ENCODE data around the gene TM7SF2. TPM values are rescaled to one million over a fixed set of nuclear protein-coding genes. Genes with fewer than 3 reads are reported as not detected.
"Not testable (repeated sequence)": the region's sequence is repeated elsewhere in the genome, so short reads cannot be mapped to it uniquely, and the experiment has no call there.

TM7SF2 gene
- total RNA-seq, 2 experiments from 2014 or later: 12.4 to 17.5 TPM

DNA sequence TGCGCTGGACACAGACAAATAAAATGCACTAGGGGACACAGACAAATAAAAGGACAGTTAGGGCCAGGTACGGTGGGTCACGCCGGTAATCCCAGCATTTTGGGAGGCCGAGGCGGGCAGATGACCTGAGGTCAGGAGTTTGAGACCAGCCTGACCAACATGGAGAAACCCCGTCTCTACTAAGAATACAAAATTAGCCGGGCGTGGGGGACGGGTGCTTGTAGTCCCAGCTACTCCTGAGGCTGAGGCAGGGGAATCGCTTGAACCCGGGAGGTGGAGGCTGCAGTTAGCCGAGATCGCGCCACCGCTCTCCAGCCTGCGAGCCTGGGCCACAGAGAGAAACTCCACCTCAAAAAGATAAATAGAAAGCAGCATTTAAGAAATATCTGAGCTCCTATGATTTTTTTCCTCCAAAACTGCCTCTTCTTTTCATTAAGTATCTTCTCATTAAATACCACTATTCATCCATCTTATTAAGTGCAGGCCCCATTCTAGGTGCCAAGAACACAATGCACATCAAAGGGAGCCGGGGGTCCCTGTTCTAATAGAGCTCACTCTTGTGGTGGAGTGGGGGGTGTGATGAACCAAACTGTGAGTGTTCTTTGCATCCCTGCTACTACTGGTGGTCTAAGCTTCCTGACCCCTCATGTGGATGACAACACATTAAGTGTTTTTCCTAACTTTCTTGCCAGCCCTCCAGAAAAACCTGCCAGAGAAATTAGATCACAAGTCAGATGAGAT is 6.6 kb downstream of the TM7SF2 start:
- intact Hi-C loops (cut with micrococcal nuclease): loop anchor here (10.0 kb wide), 1 partner anchor 103 kb away; the partner anchor contains the start of gene ARL2
- Mint-ChIP-seq H3K9me3 (no peaks in the 10 kb centered on the region), H3K4me3 (peak overlapping the region; percentile 87), H3K4me1 (ENCODE audit: low read depth) (peaks cover 54% of the 10 kb centered on the region), H3K27me3 (no peaks in the 10 kb centered on the region), H3K27ac (peak overlapping the region; percentile 88), H3K36me3 (ENCODE audit: low read depth) (peaks cover 62% of the 10 kb centered on the region)
- TF ChIP-seq, protein P1, sequence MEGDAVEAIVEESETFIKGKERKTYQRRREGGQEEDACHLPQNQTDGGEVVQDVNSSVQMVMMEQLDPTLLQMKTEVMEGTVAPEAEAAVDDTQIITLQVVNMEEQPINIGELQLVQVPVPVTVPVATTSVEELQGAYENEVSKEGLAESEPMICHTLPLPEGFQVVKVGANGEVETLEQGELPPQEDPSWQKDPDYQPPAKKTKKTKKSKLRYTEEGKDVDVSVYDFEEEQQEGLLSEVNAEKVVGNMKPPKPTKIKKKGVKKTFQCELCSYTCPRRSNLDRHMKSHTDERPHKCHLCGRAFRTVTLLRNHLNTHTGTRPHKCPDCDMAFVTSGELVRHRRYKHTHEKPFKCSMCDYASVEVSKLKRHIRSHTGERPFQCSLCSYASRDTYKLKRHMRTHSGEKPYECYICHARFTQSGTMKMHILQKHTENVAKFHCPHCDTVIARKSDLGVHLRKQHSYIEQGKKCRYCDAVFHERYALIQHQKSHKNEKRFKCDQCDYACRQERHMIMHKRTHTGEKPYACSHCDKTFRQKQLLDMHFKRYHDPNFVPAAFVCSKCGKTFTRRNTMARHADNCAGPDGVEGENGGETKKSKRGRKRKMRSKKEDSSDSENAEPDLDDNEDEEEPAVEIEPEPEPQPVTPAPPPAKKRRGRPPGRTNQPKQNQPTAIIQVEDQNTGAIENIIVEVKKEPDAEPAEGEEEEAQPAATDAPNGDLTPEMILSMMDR (IDR thresholded peaks at IDR 0.05): peak; percentile 36
- ChIA-PET POLR2A (interaction anchor here (0.7 to 16.2 kb wide), 18 partner anchors 9 to 381 kb away, joined by 3 to 294 read pairs (median 5); partner anchors contain the start of genes ARL2, BATF2, CDCA5 and MALAT1), CTCF (interaction anchor here (1.0 to 3.4 kb wide), 12 partner anchors 9 to 274 kb away, joined by 3 to 18 read pairs (median 4); partner anchors contain the start of genes ARL2, CDC42BPG and SYVN1)
- DNase-seq (no peak), ATAC-seq (no peak)

DNA sequence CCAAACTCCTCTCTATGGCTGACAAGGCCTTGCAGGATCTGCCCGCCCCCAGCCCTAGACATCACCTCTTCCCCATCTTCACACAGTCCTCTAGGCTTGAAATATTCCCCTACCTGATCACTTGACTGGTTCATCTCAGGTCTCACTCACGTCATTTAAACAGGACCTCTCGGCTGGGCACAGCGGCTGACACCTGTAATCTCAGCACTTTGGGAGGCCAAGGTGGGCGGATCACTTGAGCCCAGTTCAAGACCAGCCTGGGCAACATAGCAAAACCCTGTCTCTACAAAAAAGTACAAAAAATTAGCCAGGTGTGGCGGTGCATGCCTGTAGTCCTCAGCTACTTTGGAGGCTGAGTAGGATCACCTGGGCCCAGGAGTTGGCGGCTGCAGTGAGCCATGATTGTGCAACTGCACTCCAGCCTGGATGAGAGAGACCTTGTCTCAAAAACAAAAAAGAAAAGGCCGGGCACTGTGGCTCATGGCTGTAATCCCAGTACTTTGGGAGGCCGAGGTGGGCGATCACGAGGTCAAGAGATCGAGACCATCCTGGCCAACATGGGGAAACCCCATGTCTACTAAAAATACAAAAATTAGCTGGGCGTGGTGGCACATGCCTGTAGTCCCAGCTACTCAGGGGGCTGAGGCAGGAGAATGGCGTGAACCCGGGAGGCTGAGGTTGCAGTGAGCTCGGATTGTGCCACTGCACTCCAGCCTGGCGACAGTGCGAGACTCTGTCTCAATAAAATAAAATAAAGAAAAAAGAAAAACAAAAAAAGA is 7.4 kb downstream of the TM7SF2 start:
- not testable (repeated sequence) for ATAC-seq, H3K27me3 Mint-ChIP-seq, H3K9me3 Mint-ChIP-seq, DNase-seq
- CTCF ChIA-PET: interaction anchor here (1.0 to 3.4 kb wide), 6 partner anchors 10 to 275 kb away, joined by 3 to 18 read pairs (median 4); partner anchors contain the start of genes ARL2, CDC42BPG and SYVN1
- POLR2A ChIA-PET: interaction anchor here (0.7 to 16.2 kb wide), 9 partner anchors 9 to 380 kb away, joined by 3 to 294 read pairs (median 6); partner anchors contain the start of genes MALAT1, SYVN1 and VPS51
- H3K4me1 Mint-ChIP-seq (ENCODE audit: low read depth): peaks cover 54% of the 10 kb centered on the region
- H3K4me3 Mint-ChIP-seq: peak overlapping the region; percentile 36
- H3K27ac Mint-ChIP-seq: peak overlapping the region; percentile 99
- H3K36me3 Mint-ChIP-seq (ENCODE audit: low read depth): peaks cover 62% of the 10 kb centered on the region
- intact Hi-C loops (cut with micrococcal nuclease): loop anchor here (10.0 kb wide), 1 partner anchor 104 kb away; the partner anchor contains the start of gene ARL2

DNA sequence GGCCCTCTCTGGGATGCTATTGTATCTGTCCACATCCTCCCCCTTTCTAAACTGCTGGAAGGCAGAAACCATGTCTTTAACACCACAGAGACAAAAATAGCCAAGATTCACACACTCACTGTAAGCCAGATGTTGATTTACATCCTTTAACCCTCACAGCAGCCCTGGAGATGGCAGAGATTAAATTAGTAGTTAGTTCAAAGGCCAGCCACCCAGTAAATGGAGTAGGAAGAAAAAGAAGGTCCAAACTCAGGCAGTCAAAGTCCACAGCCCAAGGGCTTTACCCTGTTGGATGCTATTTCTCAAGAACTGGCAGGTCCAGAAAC is 8.0 kb downstream of the TM7SF2 start:
- ATAC-seq: no peak
- H3K9me3 Mint-ChIP-seq: no peaks in the 10 kb centered on the region
- H3K36me3 Mint-ChIP-seq (ENCODE audit: low read depth): peaks cover 65% of the 10 kb centered on the region
- intact Hi-C loops (cut with micrococcal nuclease): loop anchor here (10.0 kb wide), 1 partner anchor 105 kb away; the partner anchor contains the start of gene ARL2
- POLR2A ChIA-PET: interaction anchor here (0.5 to 16.2 kb wide), 7 partner anchors 10 to 380 kb away, joined by 3 to 294 read pairs (median 6); partner anchors contain the start of genes MALAT1, SYVN1 and VPS51
- H3K4me3 Mint-ChIP-seq: peak overlapping the region; percentile 100
- CTCF ChIA-PET: interaction anchor here (1.1 to 3.4 kb wide), 3 partner anchors 12 to 271 kb away, joined by 3 to 17 read pairs (median 4); partner anchors contain the start of gene SYVN1
- DNase-seq: no peak
- no peaks in the 10 kb centered on the region for H3K27me3 Mint-ChIP-seq
- peak overlapping the region; percentile 99 for H3K27ac Mint-ChIP-seq
- TF ChIP-seq, protein P1 (IDR thresholded peaks at IDR 0.05): no peak
- peaks cover 55% of the 10 kb centered on the region for H3K4me1 Mint-ChIP-seq (ENCODE audit: low read depth)

DNA sequence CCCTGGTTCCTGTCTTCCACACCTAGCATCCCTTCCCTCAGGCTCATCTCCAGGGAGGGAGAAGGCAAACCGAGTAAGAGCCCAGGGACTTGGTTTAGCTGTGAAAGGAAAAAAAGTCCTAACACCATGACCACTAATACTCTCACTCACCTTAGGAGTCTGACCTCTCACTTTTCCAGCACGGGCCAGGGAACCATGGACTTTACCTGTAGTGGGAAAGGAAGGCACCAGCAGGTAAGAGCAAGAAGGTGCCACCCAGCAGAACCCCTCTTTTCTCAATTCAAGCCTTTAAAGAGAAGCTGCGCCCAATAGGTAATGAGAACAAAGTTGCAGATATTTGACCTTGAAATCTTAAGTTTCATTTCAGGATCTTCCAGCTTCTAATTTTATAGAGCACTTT is 9.2 kb downstream of the TM7SF2 start:
- H3K4me3 Mint-ChIP-seq: peak overlapping the region; percentile 100
- H3K36me3 Mint-ChIP-seq (ENCODE audit: low read depth): peaks cover 63% of the 10 kb centered on the region
- POLR2A ChIA-PET: interaction anchor here (1.3 to 16.2 kb wide), 10 partner anchors 8 to 379 kb away, joined by 4 to 294 read pairs (median 8); partner anchors contain the start of genes ARL2, MALAT1, POLA2 and SYVN1
- H3K27ac Mint-ChIP-seq: peak overlapping the region; percentile 99
- no peaks in the 10 kb centered on the region for H3K9me3 Mint-ChIP-seq
- DNase-seq (no peak), ATAC-seq (no peak)
- intact Hi-C loops (cut with micrococcal nuclease): no loop called here
- CTCF ChIA-PET: interaction anchor here (0.9 to 2.3 kb wide), 9 partner anchors 9 to 191 kb away, joined by 3 to 29 read pairs (median 6); partner anchors contain the start of genes SYVN1 and TM7SF2
- no peaks in the 10 kb centered on the region for H3K27me3 Mint-ChIP-seq
- TF ChIP-seq, protein P1 (IDR thresholded peaks at IDR 0.05): no peak
- H3K4me1 Mint-ChIP-seq (ENCODE audit: low read depth): peaks cover 48% of the 10 kb centered on the region

DNA sequence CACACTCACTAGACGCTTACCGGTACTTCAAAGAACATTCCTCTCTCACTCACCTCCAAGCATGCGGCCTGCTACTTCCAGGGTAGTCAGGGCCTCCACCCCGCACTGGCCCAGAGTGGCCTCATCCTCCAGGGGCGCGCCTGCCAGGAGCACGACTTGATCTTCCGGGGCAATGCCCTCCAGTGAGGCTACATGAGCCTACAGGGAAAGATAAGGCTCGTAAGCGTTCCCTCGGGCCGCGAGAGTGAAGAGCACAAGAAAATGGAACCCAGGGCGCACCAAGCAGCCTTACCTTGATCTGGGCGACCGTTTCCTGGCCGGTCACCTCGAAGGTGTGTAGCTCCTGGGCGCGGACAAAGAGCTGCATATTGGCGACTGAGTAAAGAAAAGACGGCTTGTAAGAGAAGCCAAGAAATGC is 9.8 kb downstream of the TM7SF2 start:
- intact Hi-C loops (cut with micrococcal nuclease): no loop called here
- ATAC-seq: no peak
- H3K4me1 Mint-ChIP-seq (ENCODE audit: low read depth): peaks cover 44% of the 10 kb centered on the region
- no peaks in the 10 kb centered on the region for H3K27me3 Mint-ChIP-seq
- CTCF ChIA-PET: interaction anchor here (0.9 to 2.3 kb wide), 15 partner anchors 8 to 262 kb away, joined by 3 to 29 read pairs (median 4); partner anchors contain the start of genes CAPN1, POLA2, SYVN1 and TM7SF2
- POLR2A ChIA-PET: interaction anchor here (0.9 to 16.2 kb wide), 15 partner anchors 9 to 378 kb away, joined by 3 to 294 read pairs (median 4); partner anchors contain the start of genes ARL2, MALAT1, POLA2 and SYVN1
- no peaks in the 10 kb centered on the region for H3K9me3 Mint-ChIP-seq
- H3K27ac Mint-ChIP-seq: peak overlapping the region; percentile 99
- H3K4me3 Mint-ChIP-seq: peak overlapping the region; percentile 100
- TF ChIP-seq, protein P1 (IDR thresholded peaks at IDR 0.05): no peak
- peak; percentile 49 for DNase-seq
- H3K36me3 Mint-ChIP-seq (ENCODE audit: low read depth): peaks cover 60% of the 10 kb centered on the region

Measured in activated CD8-positive, alpha-beta T cell treated with anti-CD3 and anti-CD28 coated beads for 36 hours (primary cell).